Measurements from ENCODE around the gene SCG3.

SCG3 gene

GRCh38 chr15:51760805-51761204 lies 79.5 kb downstream of the SCG3 start:
- no peak for DNase-seq

GRCh38 chr15:51765751-51766150 lies 84.4 kb downstream of the SCG3 start:
- DNase-seq, result no peak

- peak; percentile 46 for DNase-seq
Observed at GRCh38 chr15:51766341-51766740, 85.0 kb downstream of the SCG3 start.

DNA sequence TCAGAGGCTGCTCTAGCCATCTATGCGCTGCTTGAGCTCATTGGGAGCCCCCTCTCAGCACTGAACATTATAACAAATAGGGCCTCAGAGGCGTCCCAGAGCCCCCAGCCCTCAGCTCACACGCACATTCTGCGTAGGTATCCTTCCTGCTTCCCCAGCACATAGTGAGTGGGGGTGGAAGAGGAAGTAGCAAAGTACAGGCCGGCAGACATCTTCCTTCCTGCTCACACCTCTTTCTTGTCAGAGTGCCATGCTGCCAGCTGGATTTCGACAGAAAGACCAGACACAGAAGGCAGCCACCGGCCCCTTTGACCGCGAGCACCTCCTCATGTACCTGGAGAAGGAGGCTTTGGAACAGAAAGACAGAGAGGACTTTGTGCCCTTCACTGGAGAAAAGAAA lies 86.7 kb downstream of the SCG3 start:
- peak; percentile 33 for DNase-seq
